IMR-90 (cell line): ENCODE data around the gene GSTM3. TPM values are rescaled to one million over a fixed set of nuclear protein-coding genes. Genes with fewer than 3 reads are reported as not detected.
"Not testable (repeated sequence)": the region's sequence is repeated elsewhere in the genome, so short reads cannot be mapped to it uniquely, and the experiment has no call there.

Source experiments
- ATAC-seq: fragments of 200-7000 bp; cut with Tn5 transposase; 2 replicates; pipeline ENCODE4 v1.9.1; 2020; ENCODE audit warnings: low read depth, mild to moderate bottlenecking, moderate library complexity
- BruUV-seq: library from RNA; stranded (reverse); fragments of 400-500 nt; replicated peaks from 2 replicates; lab custom pipeline; 2021; lab: Mats Ljungman, UMichigan
- CTCF ChIA-PET: fragments of 300-600 bp; formaldehyde crosslinking; extraction: SDS; loops from one replicate; lab custom pipeline; 2021; ENCODE audit warnings: antibody characterized with exemption; lab: Yijun Ruan, JAX
- POLR2A ChIA-PET: fragments of 300-600 bp; sonication (Branson Sonifier 250); formaldehyde crosslinking; loops from one replicate; lab custom pipeline; 2022; ENCODE audit warnings: antibody characterized with exemption; ENCODE audit not compliant: unreplicated experiment; lab: Charles Lee
- DNase-seq: peaks from one replicate; pipeline ENCODE4 v3.0.0; 2013
- H2AFZ ChIP-seq: replicated peaks from 2 replicates; pipeline ENCODE3; 2013; ENCODE audit warnings: low read length, mild to moderate bottlenecking; ENCODE audit not compliant: poor library complexity
- H2AK5ac ChIP-seq: 2 replicates; pipeline ENCODE4 v1.6.1; 2013; ENCODE audit warnings: low read depth, low read length, inconsistent platforms
- H2AK9ac ChIP-seq: replicated peaks from 2 replicates; pipeline ENCODE3; 2013; ENCODE audit warnings: mild to moderate bottlenecking, low read depth, low read length, moderate library complexity; ENCODE audit not compliant: poor library complexity
- H2BK120ac ChIP-seq: 2 replicates; pipeline ENCODE4 v1.6.1; 2013; ENCODE audit warnings: low read depth, low read length, inconsistent platforms
- H2BK15ac ChIP-seq: 3 replicates; pipeline ENCODE4 v1.6.1; 2013; ENCODE audit warnings: low read depth, low read length, inconsistent platforms
- H2BK20ac ChIP-seq: 2 replicates; pipeline ENCODE4 v1.6.1; 2013; ENCODE audit warnings: low read depth, mild to moderate bottlenecking, inconsistent platforms, low read length, moderate library complexity
- H2BK5ac ChIP-seq: 2 replicates; pipeline ENCODE4 v1.6.1; 2013; ENCODE audit warnings: mild to moderate bottlenecking, low read depth, low read length, inconsistent platforms; ENCODE audit not compliant: poor library complexity, severe bottlenecking
- H3K14ac ChIP-seq: replicated peaks from 2 replicates; pipeline ENCODE4 v1.6.1; 2013; ENCODE audit warnings: low read depth, low read length, inconsistent platforms
- H3K18ac ChIP-seq: 2 replicates; pipeline ENCODE4 v1.6.1; 2013; ENCODE audit warnings: low read depth, low read length, control low read depth
- H3K23ac ChIP-seq: 2 replicates; pipeline ENCODE4 v1.6.1; 2013; ENCODE audit warnings: low read depth, low read length, inconsistent platforms
- H3K27ac ChIP-seq: 2 replicates; pipeline ENCODE4 v1.5.1; 2013; ENCODE audit warnings: mild to moderate bottlenecking, control low read depth, low read length; ENCODE audit not compliant: insufficient read depth
- H3K27me3 ChIP-seq: 2 replicates; pipeline ENCODE4 v1.6.1; 2013; ENCODE audit warnings: low read length; ENCODE audit not compliant: control insufficient read depth, insufficient read depth
- H3K36me3 ChIP-seq: 2 replicates; pipeline ENCODE4 v1.6.1; 2013; ENCODE audit warnings: low read length, mixed read lengths; ENCODE audit not compliant: control insufficient read depth, insufficient read depth
- H3K4ac ChIP-seq: 2 replicates; pipeline ENCODE4 v1.6.1; 2013; ENCODE audit warnings: low read depth, low read length, inconsistent platforms
- H3K4me1 ChIP-seq: 2 replicates; pipeline ENCODE4 v1.6.1; 2013; ENCODE audit warnings: low read length, mixed read lengths; ENCODE audit not compliant: control insufficient read depth, insufficient read depth
- H3K4me2 ChIP-seq: 2 replicates; pipeline ENCODE4 v1.6.1; 2013; ENCODE audit warnings: low read depth, mild to moderate bottlenecking, control low read depth, low read length, moderate library complexity
- H3K4me3 ChIP-seq: 2 replicates; pipeline ENCODE4 v1.5.1; 2013; ENCODE audit warnings: low read depth, mild to moderate bottlenecking, control low read depth, low read length, moderate library complexity; ENCODE audit not compliant: insufficient read depth
- H3K56ac ChIP-seq: 2 replicates; pipeline ENCODE4 v1.6.1; 2013; ENCODE audit warnings: low read length, inconsistent platforms; ENCODE audit not compliant: insufficient read depth; ENCODE audit errors: extremely low read depth
- H3K79me1 ChIP-seq, 2 experiments: 2 replicates each; pipeline ENCODE4 v1.6.1; 2013; ENCODE audit warnings: low read length in 2 of 2, inconsistent platforms in 1 of 2, low read depth in 1 of 2
- H3K9ac ChIP-seq: 2 replicates; pipeline ENCODE4 v1.6.1; 2013; ENCODE audit warnings: low read depth, low read length, control low read depth
- H3K9me1 ChIP-seq: 2 replicates; pipeline ENCODE4 v1.6.1; 2013; ENCODE audit warnings: low read length, inconsistent platforms; ENCODE audit not compliant: insufficient read depth
- H3K9me3 ChIP-seq: 2 replicates; pipeline ENCODE4 v1.6.1; 2013; ENCODE audit warnings: low read length; ENCODE audit not compliant: control insufficient read depth, insufficient read depth
- H4K20me1 ChIP-seq: 2 replicates; pipeline ENCODE4 v1.6.1; 2013; ENCODE audit warnings: low read length, inconsistent platforms; ENCODE audit not compliant: insufficient read depth
- H4K5ac ChIP-seq: 2 replicates; pipeline ENCODE4 v1.6.1; 2013; ENCODE audit warnings: mild to moderate bottlenecking, low read depth, low read length, control low read depth
- H4K8ac ChIP-seq, 2 experiments: 2 replicates each; pipeline ENCODE4 v1.6.1; 2013; ENCODE audit warnings: low read depth in 2 of 2, low read length in 2 of 2, control low read depth in 1 of 2, inconsistent platforms in 1 of 2
- H4K91ac ChIP-seq: 2 replicates; pipeline ENCODE4 v1.6.1; 2013; ENCODE audit warnings: low read depth, low read length, inconsistent platforms; ENCODE audit not compliant: insufficient read depth
- WGBS, 2 experiments: methylation state at CpG; one replicate each; pipeline versions ENCODE4 v1.1.5 to v1.1.7; 2013; ENCODE audit warnings: missing lambda C conversion rate in 2 of 2; ENCODE audit not compliant: insufficient read length in 1 of 2; ENCODE audit errors: extremely low coverage in 2 of 2; 5-methylcytosine and 5-hydroxymethylcytosine counted together
- dilution Hi-C: fragments of 300-500 bp; cut with HindIII; formaldehyde crosslinking; loops from one replicate; pipeline ENCODE4 v1.14.3; 2018; ENCODE audit warnings: low sequenced_read_pairs; ENCODE audit not compliant: unreplicated experiment
- in situ Hi-C: fragments of 300-500 bp; cut with MboI; formaldehyde crosslinking; loops from 3 replicates; pipeline ENCODE4 v1.14.3; 2019; ENCODE audit warnings: low sequenced_read_pairs, inconsistent platforms, mixed read lengths
- intact Hi-C: fragments of 100-400 bp; cut with micrococcal nuclease; formaldehyde crosslinking; loops from 2 replicates; pipeline ENCODE4 v1.10.0; 2022
- polyA plus RNA-seq, 3 experiments: library from polyadenylated mRNA; depleted of rRNA; stranded (reverse); fragments of >200 nt; gene quantifications; 2 replicates each; pipeline ENCODE4 v1.2.3, GENCODE V29; 2012; ENCODE audit warnings: low replicate concordance in 1 of 3
- total RNA-seq: library from RNA; depleted of rRNA; stranded (reverse); fragments of >200 nt; gene quantifications from 2 replicates; pipeline ENCODE4 v1.2.3, GENCODE V29; 2012

GSTM3 gene
- total and polyA plus RNA-seq, 2 of the 4 experiments (the other 2 are of a cell fraction): 102 to 131 TPM

DNA sequence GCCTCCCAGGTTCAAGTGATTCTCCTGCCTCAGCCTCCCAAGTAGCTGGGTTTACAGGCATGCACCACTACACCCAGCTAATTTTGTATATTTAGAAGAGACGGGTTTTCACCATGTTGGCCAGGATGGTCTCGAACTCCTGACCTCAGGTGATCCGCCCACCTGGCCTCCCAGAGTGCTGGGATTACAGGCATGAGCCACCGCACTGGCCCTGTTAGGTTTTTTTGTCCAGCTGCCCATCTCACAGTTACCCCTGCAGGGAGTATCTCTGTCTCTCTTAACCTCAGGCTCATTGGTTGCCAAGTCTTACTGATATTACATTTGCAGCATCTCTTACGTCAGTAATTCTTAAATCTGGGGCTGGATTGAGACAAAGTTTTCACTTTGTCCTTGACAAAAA lies 15.5 kb upstream of the GSTM3 start:
- H3K4ac ChIP-seq, H4K20me1 ChIP-seq, H3K4me3 ChIP-seq, H3K9ac ChIP-seq, H3K4me2 ChIP-seq, H2BK15ac ChIP-seq, H2AFZ ChIP-seq, H3K4me1 ChIP-seq, intact Hi-C loops, dilution Hi-C loops, H4K91ac ChIP-seq, H3K79me1 ChIP-seq, DNase-seq, BruUV-seq, H3K36me3 ChIP-seq, in situ Hi-C loops, H4K8ac ChIP-seq, ATAC-seq, H2BK5ac ChIP-seq, H3K9me1 ChIP-seq, H2AK9ac ChIP-seq, H3K56ac ChIP-seq, H3K9me3 ChIP-seq, CTCF ChIA-PET, H4K5ac ChIP-seq, H2BK120ac ChIP-seq, H2AK5ac ChIP-seq, H3K14ac ChIP-seq, H3K23ac ChIP-seq, H2BK20ac ChIP-seq, POLR2A ChIA-PET, H3K27ac ChIP-seq, H3K18ac ChIP-seq: not testable (repeated sequence)
- no CpG with 5 or more reads among the region's 5 CpGs for WGBS, 2 experiments
- H3K27me3 ChIP-seq: peaks cover 17% of the 10 kb centered on the region
